Astrocyte (in vitro differentiated cells and primary cell): ENCODE measurements around the gene USP3. TPM values are rescaled to one million over a fixed set of nuclear protein-coding genes. Genes with fewer than 3 reads are reported as not detected.

Experiments
- DNase-seq: peaks from one replicate; pipeline ENCODE4 v3.0.0-alpha.2; 2010; ENCODE audit warnings: low read depth
- FAIRE-seq: peaks from 2 replicates; lab custom pipeline; 2011; peaks lifted over from hg19 to GRCh38; lab: Jason Lieb, UNC
- H2AFZ ChIP-seq: 2 replicates; pipeline ENCODE4 v1.6.0; 2012; ENCODE audit warnings: low read depth, low read length, inconsistent platforms
- H3K27ac ChIP-seq: 2 replicates; pipeline ENCODE4 v1.5.1; 2011; ENCODE audit warnings: low read depth, low read length, inconsistent platforms
- H3K27me3 ChIP-seq: 2 replicates; pipeline ENCODE4 v1.6.0; 2011; ENCODE audit warnings: low read length, inconsistent platforms; ENCODE audit not compliant: insufficient read depth
- H3K36me3 ChIP-seq: 2 replicates; pipeline ENCODE4 v1.5.1; 2011; ENCODE audit warnings: low read length, inconsistent platforms; ENCODE audit not compliant: insufficient read depth
- H3K4me1 ChIP-seq: 2 replicates; pipeline ENCODE4 v1.5.1; 2011; ENCODE audit warnings: low read length, inconsistent platforms; ENCODE audit not compliant: insufficient read depth
- H3K4me2 ChIP-seq: 2 replicates; pipeline ENCODE4 v1.6.0; 2012; ENCODE audit warnings: low read length, inconsistent platforms
- H3K4me3 ChIP-seq: 2 replicates; pipeline ENCODE4 v1.5.1; 2011; ENCODE audit warnings: low read depth, mild to moderate bottlenecking, low read length, inconsistent platforms; ENCODE audit not compliant: insufficient read depth
- H3K79me2 ChIP-seq: 2 replicates; pipeline ENCODE4 v1.6.0; 2012; ENCODE audit warnings: mild to moderate bottlenecking, low read length, inconsistent platforms; ENCODE audit not compliant: insufficient read depth
- H3K9ac ChIP-seq: 2 replicates; pipeline ENCODE4 v1.6.0; 2012; ENCODE audit warnings: mild to moderate bottlenecking, low read length, inconsistent platforms
- H3K9me3 ChIP-seq: 2 replicates; pipeline ENCODE4 v1.5.1; 2012; ENCODE audit warnings: low read depth, mild to moderate bottlenecking, low read length, inconsistent platforms; ENCODE audit not compliant: insufficient read depth
- H4K20me1 ChIP-seq: 2 replicates; pipeline ENCODE4 v1.6.0; 2012; ENCODE audit warnings: low read length, inconsistent platforms; ENCODE audit not compliant: insufficient read depth
- H3K27ac Mint-ChIP-seq: one replicate; pipeline ENCODE4 v1.8.0; 2021; ENCODE audit warnings: mild to moderate bottlenecking, mixed read lengths; ENCODE audit not compliant: unreplicated experiment
- H3K27me3 Mint-ChIP-seq: one replicate; pipeline ENCODE4 v1.8.0; 2021; ENCODE audit warnings: low read depth, mixed read lengths; ENCODE audit not compliant: unreplicated experiment
- H3K36me3 Mint-ChIP-seq: one replicate; pipeline ENCODE4 v1.8.0; 2021; ENCODE audit warnings: low read depth, mixed read lengths; ENCODE audit not compliant: unreplicated experiment
- H3K4me1 Mint-ChIP-seq: one replicate; pipeline ENCODE4 v1.8.0; 2021; ENCODE audit warnings: low read depth, mixed read lengths; ENCODE audit not compliant: unreplicated experiment
- H3K4me3 Mint-ChIP-seq: one replicate; pipeline ENCODE4 v1.8.0; 2021; ENCODE audit warnings: mild to moderate bottlenecking, moderate library complexity, mixed read lengths; ENCODE audit not compliant: unreplicated experiment
- H3K9me3 Mint-ChIP-seq: one replicate; pipeline ENCODE4 v1.8.0; 2021; ENCODE audit warnings: mild to moderate bottlenecking, mixed read lengths; ENCODE audit not compliant: unreplicated experiment
- EZH2 ChIP-seq: IDR thresholded peaks from 2 replicates; pipeline ENCODE4 v1.6.1; 2012; ENCODE audit warnings: mild to moderate bottlenecking, low read length, inconsistent platforms; ENCODE audit not compliant: insufficient read depth
- total RNA-seq: library from RNA; stranded (reverse); gene quantifications from 2 replicates; pipeline ENCODE4 v1.2.1, GENCODE V29; 2021
- TF ChIP-seq, protein P1 (sequence below): IDR thresholded peaks from 2 replicates; pipeline ENCODE4 v1.5.1; 2011; ENCODE audit warnings: low read depth, mild to moderate bottlenecking, inconsistent platforms, low read length, moderate library complexity; ENCODE audit not compliant: insufficient read depth

Gene USP3
- total RNA-seq, 1 donor from 2014 or later: 38.1 TPM

DNA sequence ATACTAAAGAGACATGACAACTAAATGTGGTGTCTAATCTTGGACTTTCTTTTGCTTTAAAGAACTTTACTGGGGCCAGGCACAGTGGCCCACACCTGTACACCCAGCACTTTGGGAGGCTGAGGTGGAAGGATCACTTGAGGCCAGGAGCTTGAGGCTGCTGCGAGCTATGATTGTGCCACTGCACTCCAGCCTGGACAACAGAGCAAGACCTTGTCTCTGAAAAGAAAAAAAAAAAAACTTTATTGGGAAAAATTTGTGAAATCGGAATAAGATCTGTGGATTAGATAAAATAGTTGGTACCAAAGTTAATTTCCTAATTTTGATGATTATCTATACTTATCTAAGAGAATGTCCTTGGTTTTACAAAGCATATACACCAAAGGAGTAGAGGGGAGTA, 34.4 kb upstream of the USP3 start:
- Histone ChIP-seq H4K20me1 (no peaks in the 10 kb centered on the region), H3K9me3 (no peaks in the 10 kb centered on the region), H3K27me3 (peaks cover 5% of the 10 kb centered on the region), H2AFZ (no peak overlapping the region), H3K4me3 (no peak overlapping the region), H3K9ac (no peak overlapping the region), H3K4me1 (peaks cover 19% of the 10 kb centered on the region), H3K27ac (no peak overlapping the region), H3K79me2 (no peaks in the 10 kb centered on the region), H3K4me2 (no peak overlapping the region), H3K36me3 (no peaks in the 10 kb centered on the region)
- Mint-ChIP-seq H3K9me3 (no peaks in the 10 kb centered on the region), H3K4me1 (peaks cover 28% of the 10 kb centered on the region), H3K36me3 (peaks cover 2% of the 10 kb centered on the region), H3K27me3 (peaks cover 15% of the 10 kb centered on the region), H3K27ac (no peak overlapping the region), H3K4me3 (no peak overlapping the region)
- FAIRE-seq: no peak
- TF ChIP-seq, protein P1, sequence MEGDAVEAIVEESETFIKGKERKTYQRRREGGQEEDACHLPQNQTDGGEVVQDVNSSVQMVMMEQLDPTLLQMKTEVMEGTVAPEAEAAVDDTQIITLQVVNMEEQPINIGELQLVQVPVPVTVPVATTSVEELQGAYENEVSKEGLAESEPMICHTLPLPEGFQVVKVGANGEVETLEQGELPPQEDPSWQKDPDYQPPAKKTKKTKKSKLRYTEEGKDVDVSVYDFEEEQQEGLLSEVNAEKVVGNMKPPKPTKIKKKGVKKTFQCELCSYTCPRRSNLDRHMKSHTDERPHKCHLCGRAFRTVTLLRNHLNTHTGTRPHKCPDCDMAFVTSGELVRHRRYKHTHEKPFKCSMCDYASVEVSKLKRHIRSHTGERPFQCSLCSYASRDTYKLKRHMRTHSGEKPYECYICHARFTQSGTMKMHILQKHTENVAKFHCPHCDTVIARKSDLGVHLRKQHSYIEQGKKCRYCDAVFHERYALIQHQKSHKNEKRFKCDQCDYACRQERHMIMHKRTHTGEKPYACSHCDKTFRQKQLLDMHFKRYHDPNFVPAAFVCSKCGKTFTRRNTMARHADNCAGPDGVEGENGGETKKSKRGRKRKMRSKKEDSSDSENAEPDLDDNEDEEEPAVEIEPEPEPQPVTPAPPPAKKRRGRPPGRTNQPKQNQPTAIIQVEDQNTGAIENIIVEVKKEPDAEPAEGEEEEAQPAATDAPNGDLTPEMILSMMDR: no peak
- TF ChIP-seq EZH2: no peak
- no peak for DNase-seq

DNA sequence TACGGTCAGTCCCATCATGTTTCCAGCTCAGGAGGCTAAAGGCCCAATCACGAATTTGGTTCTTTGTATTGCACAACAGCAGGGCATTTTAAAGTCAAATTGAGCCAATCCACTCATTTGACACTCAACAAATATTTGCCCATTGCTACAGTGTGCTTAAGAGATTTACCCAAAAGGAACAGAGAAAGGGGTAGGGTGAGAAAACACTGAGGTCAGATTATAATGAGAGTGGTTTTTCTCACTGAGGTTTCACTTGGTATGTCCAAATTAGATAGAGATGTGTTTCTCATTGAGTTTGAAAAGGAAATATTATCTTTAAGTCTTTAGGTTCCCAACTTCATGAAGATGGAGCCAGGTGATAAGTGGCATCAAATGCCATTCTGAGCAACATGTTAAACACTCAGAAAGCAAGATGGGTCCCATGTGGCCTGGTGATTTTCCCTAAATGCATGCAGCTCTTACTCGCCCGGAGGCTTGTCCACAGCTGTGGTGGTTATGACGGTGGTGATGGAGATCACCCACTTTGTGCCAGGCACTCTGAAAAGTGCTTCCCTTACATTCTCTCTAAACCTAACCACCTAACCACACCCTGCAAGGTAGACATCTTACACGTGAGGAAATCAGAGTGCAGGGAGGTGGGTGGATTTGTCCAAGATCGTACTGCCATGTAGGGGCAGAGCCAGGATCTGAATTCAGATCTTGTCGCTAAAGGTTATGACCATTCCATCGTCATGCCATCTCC, 31.2 kb upstream of the USP3 start:
- H3K4me1 Mint-ChIP-seq: peaks cover 26% of the 10 kb centered on the region
- no peaks in the 10 kb centered on the region for H3K9me3 Mint-ChIP-seq
- H2AFZ ChIP-seq: no peak overlapping the region
- H3K36me3 ChIP-seq: no peaks in the 10 kb centered on the region
- H3K9me3 ChIP-seq: no peaks in the 10 kb centered on the region
- peaks cover 5% of the 10 kb centered on the region for H3K27me3 ChIP-seq
- H3K4me3 ChIP-seq: no peak overlapping the region
- H3K9ac ChIP-seq: no peak overlapping the region
- peaks cover 23% of the 10 kb centered on the region for H3K4me1 ChIP-seq
- H3K27me3 Mint-ChIP-seq: peaks cover 11% of the 10 kb centered on the region
- DNase-seq: no peak
- no peak for FAIRE-seq
- no peaks in the 10 kb centered on the region for H3K79me2 ChIP-seq
- H3K4me2 ChIP-seq: no peak overlapping the region
- H4K20me1 ChIP-seq: no peaks in the 10 kb centered on the region
- H3K27ac ChIP-seq: no peak overlapping the region
- TF ChIP-seq EZH2: no peak
- TF ChIP-seq, protein P1: no peak
- H3K4me3 Mint-ChIP-seq: no peak overlapping the region
- peaks cover 2% of the 10 kb centered on the region for H3K36me3 Mint-ChIP-seq
- no peak overlapping the region for H3K27ac Mint-ChIP-seq

DNA sequence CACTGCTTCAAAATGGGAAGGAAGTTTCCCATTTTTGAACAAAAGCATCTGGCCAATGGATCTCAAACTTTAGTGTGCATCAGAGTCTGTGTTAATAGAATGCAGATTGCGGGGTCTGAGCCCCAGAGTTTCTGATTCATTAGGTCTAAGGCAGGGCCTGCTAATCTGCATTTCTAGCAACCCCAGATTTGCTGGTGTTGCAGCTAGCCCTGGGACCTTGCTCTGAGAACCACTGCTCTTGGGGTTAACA, 30.7 kb upstream of the USP3 start:
- no peaks in the 10 kb centered on the region for H3K9me3 Mint-ChIP-seq
- Histone ChIP-seq H3K27ac (no peak overlapping the region), H3K27me3 (peaks cover under 1% of the 10 kb centered on the region), H3K4me2 (peak overlapping the region; percentile 20), H3K9ac (no peak overlapping the region), H3K4me3 (no peak overlapping the region), H3K9me3 (no peaks in the 10 kb centered on the region), H3K4me1 (peaks cover 23% of the 10 kb centered on the region), H2AFZ (no peak overlapping the region), H3K79me2 (no peaks in the 10 kb centered on the region), H3K36me3 (no peaks in the 10 kb centered on the region), H4K20me1 (no peaks in the 10 kb centered on the region)
- DNase-seq (no peak), FAIRE-seq (no peak)
- no peak for TF ChIP-seq EZH2
- TF ChIP-seq, protein P1: no peak
- H3K36me3 Mint-ChIP-seq: peaks cover 2% of the 10 kb centered on the region
- H3K27ac Mint-ChIP-seq: no peak overlapping the region
- peaks cover 27% of the 10 kb centered on the region for H3K4me1 Mint-ChIP-seq
- H3K4me3 Mint-ChIP-seq: no peak overlapping the region
- peaks cover 9% of the 10 kb centered on the region for H3K27me3 Mint-ChIP-seq
